ENCODE measurements around the gene CA6.

DNA sequence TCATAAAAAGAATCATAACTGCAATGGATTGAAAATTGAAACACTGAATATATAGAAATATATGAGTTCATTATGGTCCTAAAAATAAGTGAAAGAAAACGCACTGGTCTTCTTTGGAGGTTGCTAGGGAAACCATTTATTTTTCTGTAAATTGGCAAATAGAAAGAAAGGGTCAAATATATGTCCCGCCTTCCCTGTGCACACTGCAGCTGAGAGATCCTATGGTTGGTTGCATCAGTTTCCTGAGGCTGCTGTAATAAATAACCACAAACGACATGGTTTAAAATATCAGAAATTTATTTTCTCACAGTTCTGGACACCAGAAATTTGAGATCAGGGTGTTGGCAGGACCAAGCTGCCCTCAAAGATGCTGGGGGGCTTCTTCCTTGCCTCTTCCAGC, 35.0 kb downstream of the CA6 start:
- TF ChIP-seq TAF1 (IDR thresholded peaks at IDR 0.05; ENCODE audit: low read depth, low read length), result no peak
- no peak for TF ChIP-seq POLR2A (IDR thresholded peaks at IDR 0.05; ENCODE audit: low read depth, low read length)
- TF ChIP-seq POLR2AphosphoS5 (IDR thresholded peaks at IDR 0.05; ENCODE audit: low read depth, low read length), result no peak
- no peak for TF ChIP-seq PAX5 (IDR thresholded peaks at IDR 0.05; ENCODE audit: insufficient read depth, low read length, severe bottlenecking)
- TF ChIP-seq SPI1 (IDR thresholded peaks at IDR 0.05; ENCODE audit: low read depth, low read length), result no peak
- no peak for TF ChIP-seq POU2F2 (IDR thresholded peaks at IDR 0.05; ENCODE audit: low read depth, low read length)
